Esophagus muscularis mucosa (tissue), 4 donors: ENCODE data around the gene ZNF740. TPM values are rescaled to one million over a fixed set of nuclear protein-coding genes. Genes with fewer than 3 reads are reported as not detected.

ENCODE experiments used
- DNase-seq: peaks from one replicate; pipeline ENCODE4 v3.0.0-alpha.2; 2017; ENCODE audit errors: extremely low spot score
- H3K27ac ChIP-seq, 4 donors: fragments of 200-600 bp; sonication (generic); replicated peaks in 1 of 4; 1 replicate in 3 of 4; 2 replicates in 1 of 4; pipeline ENCODE4 v1.5.1; 2016 to 2019; ENCODE audit warnings: mild to moderate bottlenecking in 1 of 4
- H3K27me3 ChIP-seq, 4 donors: fragments of 200-600 bp; sonication (generic); one replicate each; pipeline versions ENCODE4 v1.5.1 to v1.6.0; 2016 to 2019
- H3K36me3 ChIP-seq, 4 donors: fragments of 200-600 bp; sonication (generic); one replicate each; pipeline ENCODE4 v1.5.1; 2016 to 2019
- H3K4me1 ChIP-seq, 4 donors: fragments of 200-600 bp; sonication (generic); one replicate each; pipeline ENCODE4 v1.5.1; 2016 to 2019
- H3K4me3 ChIP-seq, 4 donors: fragments of 200-600 bp; sonication (generic); 1 replicate in 2 of 4; 2 replicates in 2 of 4; pipeline ENCODE4 v1.5.1; 2016 to 2019; ENCODE audit warnings: mild to moderate bottlenecking in 4 of 4, moderate library complexity in 1 of 4
- H3K9me3 ChIP-seq, 4 donors: fragments of 200-600 bp; sonication (generic); 1 replicate in 3 of 4; 2 replicates in 1 of 4; pipeline ENCODE4 v1.5.1; 2016 to 2019
- EP300 ChIP-seq: sonication (generic); formaldehyde crosslinking; IDR thresholded peaks from one replicate; pipeline ENCODE4 v1.6.1; 2017; ENCODE audit warnings: antibody characterized with exemption
- POLR2A ChIP-seq: fragments of 450-650 bp; IDR thresholded peaks from one replicate; pipeline ENCODE4 v1.6.1; 2017; ENCODE audit warnings: antibody characterized with exemption, moderate library complexity, mild to moderate bottlenecking, low read depth
- POLR2AphosphoS5 ChIP-seq, 2 donors: sonication (generic); formaldehyde crosslinking; IDR thresholded peaks; one replicate each; pipeline ENCODE4 v1.6.1; 2017; ENCODE audit warnings: antibody characterized with exemption in 2 of 2
- WGBS: methylation state at CpG from one replicate; pipeline ENCODE4 v1.1.5; 2018; 5-methylcytosine and 5-hydroxymethylcytosine counted together
- intact Hi-C: fragments of 100-400 bp; cut with DNase I; formaldehyde crosslinking; loops from one replicate; pipeline ENCODE4 v1.15.1; 2023
- total RNA-seq, 4 donors: library from RNA; depleted of rRNA; stranded (reverse); fragments of >200 nt; gene quantifications; one replicate each; pipeline versions ENCODE4 v1.1.0 to v1.2.1, GENCODE V29; 2016
- TF ChIP-seq, protein P1 (sequence below), 3 experiments: fragments of 200-600 bp in 2 of 3; fragments of 450-650 bp in 1 of 3; sonication (generic) in 2 of 3; IDR thresholded peaks; one replicate each; pipeline ENCODE4 v1.5.1; 2017 to 2019; ENCODE audit warnings: antibody characterized with exemption in 3 of 3, mild to moderate bottlenecking in 2 of 3, moderate library complexity in 1 of 3

The ZNF740 gene
- total RNA-seq, 4 donors from 2014 or later = 12.4 to 19.6 (median 15.3) TPM

DNA sequence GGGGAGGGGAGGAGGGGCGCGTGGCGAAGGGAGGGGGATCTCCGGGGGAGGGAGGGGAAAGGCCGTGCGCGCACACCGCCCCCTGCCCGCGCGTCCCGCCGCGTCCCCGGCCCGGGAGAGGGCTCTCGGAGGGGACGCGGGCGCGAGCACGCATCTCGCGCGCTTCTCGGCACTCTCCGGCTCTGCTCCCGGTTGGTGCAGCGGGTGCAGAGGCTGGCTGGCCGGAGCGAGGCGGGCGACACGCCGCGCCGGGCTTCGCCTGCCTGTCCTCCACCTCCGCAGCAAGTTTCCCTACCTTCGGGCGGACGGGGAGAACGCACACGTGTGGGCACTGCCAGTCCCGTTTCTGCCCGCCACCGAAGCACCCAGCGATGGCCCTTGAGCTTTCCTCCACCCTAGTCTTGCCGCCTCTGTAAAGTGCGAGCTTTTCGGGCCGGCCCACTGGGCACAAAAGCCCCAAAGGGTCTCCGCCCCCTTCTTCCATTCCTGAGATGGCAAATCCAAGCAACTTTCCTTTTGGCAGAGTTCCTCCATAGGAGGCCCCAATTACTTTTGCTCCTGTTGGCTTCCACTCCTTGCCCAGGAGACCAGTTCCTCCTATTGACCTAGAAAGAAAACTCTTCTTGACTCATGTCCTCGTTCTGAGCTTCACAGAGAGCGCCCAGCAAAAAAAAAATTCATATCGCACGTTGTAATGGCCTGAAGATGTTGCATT is 566 bp downstream of the ZNF740 start:
- DNase-seq = no peak
- intact Hi-C loops = no loop called here
- Histone ChIP-seq H3K4me1 (peaks cover 42 to 53% (median 51%) of the 10 kb centered on the region in 4 donors), H3K4me3 (peak overlapping the region; percentile 75 to 87 (median 84)), H3K27me3 (no peaks in the 10 kb centered on the region), H3K36me3 (peaks cover 21 to 44% (median 39%) of the 10 kb centered on the region in 4 donors), H3K27ac (peak overlapping the region; percentile 92 to 96 (median 94)), H3K9me3 (no peaks in the 10 kb centered on the region)
- WGBS = 5% methylated on average over 12 of the region's 57 CpGs
- no peak for TF ChIP-seq POLR2AphosphoS5 (IDR thresholded peaks at IDR 0.05)
- TF ChIP-seq POLR2A = no peak
- TF ChIP-seq, protein P1, sequence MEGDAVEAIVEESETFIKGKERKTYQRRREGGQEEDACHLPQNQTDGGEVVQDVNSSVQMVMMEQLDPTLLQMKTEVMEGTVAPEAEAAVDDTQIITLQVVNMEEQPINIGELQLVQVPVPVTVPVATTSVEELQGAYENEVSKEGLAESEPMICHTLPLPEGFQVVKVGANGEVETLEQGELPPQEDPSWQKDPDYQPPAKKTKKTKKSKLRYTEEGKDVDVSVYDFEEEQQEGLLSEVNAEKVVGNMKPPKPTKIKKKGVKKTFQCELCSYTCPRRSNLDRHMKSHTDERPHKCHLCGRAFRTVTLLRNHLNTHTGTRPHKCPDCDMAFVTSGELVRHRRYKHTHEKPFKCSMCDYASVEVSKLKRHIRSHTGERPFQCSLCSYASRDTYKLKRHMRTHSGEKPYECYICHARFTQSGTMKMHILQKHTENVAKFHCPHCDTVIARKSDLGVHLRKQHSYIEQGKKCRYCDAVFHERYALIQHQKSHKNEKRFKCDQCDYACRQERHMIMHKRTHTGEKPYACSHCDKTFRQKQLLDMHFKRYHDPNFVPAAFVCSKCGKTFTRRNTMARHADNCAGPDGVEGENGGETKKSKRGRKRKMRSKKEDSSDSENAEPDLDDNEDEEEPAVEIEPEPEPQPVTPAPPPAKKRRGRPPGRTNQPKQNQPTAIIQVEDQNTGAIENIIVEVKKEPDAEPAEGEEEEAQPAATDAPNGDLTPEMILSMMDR (IDR thresholded peaks at IDR 0.05) = no peak
- no peak for TF ChIP-seq EP300

DNA sequence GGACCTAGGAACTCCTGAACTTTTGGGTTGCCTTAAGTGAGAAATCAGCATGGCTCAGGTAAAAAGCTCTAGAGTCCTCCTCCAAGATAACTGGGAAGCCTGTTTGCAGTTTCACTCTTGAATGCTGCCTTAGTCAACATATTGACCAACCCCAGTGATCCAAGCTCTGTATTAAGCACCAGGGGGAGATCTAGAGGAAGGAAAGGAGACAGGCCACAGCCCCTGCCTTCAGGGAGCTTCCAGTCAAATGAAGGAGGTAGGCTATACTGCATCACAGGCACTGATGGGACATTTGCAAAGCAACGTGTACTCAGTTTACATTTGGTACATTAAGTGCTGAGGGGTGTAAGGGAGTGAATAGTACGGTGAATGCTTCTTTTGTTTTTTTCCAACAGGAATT is 1.4 kb downstream of the ZNF740 start:
- intact Hi-C loops = no loop called here
- Histone ChIP-seq H3K27me3 (no peaks in the 10 kb centered on the region), H3K27ac (peak overlapping the region; percentile 92 to 96 (median 94)), H3K36me3 (peaks cover 29 to 52% (median 48%) of the 10 kb centered on the region in 4 donors), H3K9me3 (no peaks in the 10 kb centered on the region), H3K4me1 (peaks cover 42 to 53% (median 51%) of the 10 kb centered on the region in 4 donors), H3K4me3 (peak overlapping the region; percentile 75 to 87 (median 84))
- TF ChIP-seq POLR2A (no peak), POLR2AphosphoS5 (IDR thresholded peaks at IDR 0.05) (no peak), EP300 (no peak)
- TF ChIP-seq, protein P1 (IDR thresholded peaks at IDR 0.05) = no peak
- 74% methylated on average over 2 of the region's 2 CpGs for WGBS
- no peak for DNase-seq

DNA sequence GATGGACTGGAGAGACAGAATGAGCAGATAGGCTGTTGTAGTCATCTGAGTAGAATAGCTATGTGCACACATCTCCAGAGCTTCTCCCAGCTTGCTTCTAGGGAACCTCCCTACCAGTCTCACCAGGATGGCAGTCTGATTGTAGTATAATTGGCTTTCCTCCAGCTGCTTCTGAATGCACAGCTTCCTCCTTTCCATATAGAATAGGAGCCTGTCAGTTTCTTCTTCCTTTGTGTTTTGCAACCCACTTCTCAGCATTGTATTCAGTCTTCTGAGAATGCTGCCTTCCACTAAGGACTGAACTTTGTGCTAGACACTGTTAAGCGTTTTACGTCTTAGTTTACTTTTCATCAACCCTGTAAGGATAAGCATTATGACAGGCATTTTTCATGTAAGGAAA is 2.4 kb downstream of the ZNF740 start:
- TF ChIP-seq POLR2AphosphoS5 (IDR thresholded peaks at IDR 0.05) = no peak
- no peak for TF ChIP-seq EP300
- Histone ChIP-seq H3K4me3 (peak overlapping the region; percentile 0 to 87 (median 78)), H3K36me3 (peaks cover 39 to 62% (median 58%) of the 10 kb centered on the region in 4 donors), H3K9me3 (no peaks in the 10 kb centered on the region), H3K27me3 (no peaks in the 10 kb centered on the region), H3K27ac (peak overlapping the region in 1 of 4 donors; percentile 0), H3K4me1 (peaks cover 42 to 53% (median 51%) of the 10 kb centered on the region in 4 donors)
- DNase-seq = no peak
- WGBS = 36% methylated on average over 2 of the region's 2 CpGs
- intact Hi-C loops = no loop called here

- intact Hi-C loops = no loop called here
- H3K4me1 ChIP-seq = peaks cover 35 to 51% (median 50%) of the 10 kb centered on the region in 4 donors
Measured at GRCh38 chr12:53184828-53185227, 4.3 kb downstream of the ZNF740 start.

GRCh38 chr12:53185582-53186153 is 5.1 kb downstream of the ZNF740 start:
- 98% methylated on average over 3 of the region's 3 CpGs for WGBS
- intact Hi-C loops = no loop called here
- Histone ChIP-seq H3K9me3 (no peaks in the 10 kb centered on the region), H3K4me3 (no peak overlapping the region), H3K27me3 (no peaks in the 10 kb centered on the region), H3K27ac (no peak overlapping the region), H3K36me3 (peaks cover 40 to 75% (median 70%) of the 10 kb centered on the region in 4 donors), H3K4me1 (peaks cover 34 to 56% (median 55%) of the 10 kb centered on the region in 4 donors)
- no peak for TF ChIP-seq EP300
- TF ChIP-seq POLR2A = no peak
- no peak for TF ChIP-seq POLR2AphosphoS5 (IDR thresholded peaks at IDR 0.05)
- TF ChIP-seq, protein P1 (IDR thresholded peaks at IDR 0.05) = no peak
- DNase-seq = no peak

More at GRCh38 chr12:53184828-53185227, 4.3 kb downstream of the ZNF740 start:
- TF ChIP-seq POLR2AphosphoS5 (IDR thresholded peaks at IDR 0.05) (no peak), POLR2A (no peak), EP300 (no peak)
- TF ChIP-seq, protein P1 (IDR thresholded peaks at IDR 0.05) = no peak
- no peak for DNase-seq
- H3K4me3 ChIP-seq = no peak overlapping the region
- WGBS = 93% methylated on average over 6 of the region's 6 CpGs
- no peaks in the 10 kb centered on the region for H3K9me3 ChIP-seq
- H3K36me3 ChIP-seq = peaks cover 40 to 75% (median 70%) of the 10 kb centered on the region in 4 donors
- no peaks in the 10 kb centered on the region for H3K27me3 ChIP-seq
- no peak overlapping the region for H3K27ac ChIP-seq
